GM19438 (cell line): ENCODE measurements around the gene ANTXR1.

Experiments
- ATAC-seq: cut with Tn5 transposase; IDR thresholded peaks from one replicate; pipeline ENCODE4 v1.9.1; 2021; ENCODE audit warnings: low read depth; ENCODE audit not compliant: unreplicated experiment

ANTXR1 gene

DNA sequence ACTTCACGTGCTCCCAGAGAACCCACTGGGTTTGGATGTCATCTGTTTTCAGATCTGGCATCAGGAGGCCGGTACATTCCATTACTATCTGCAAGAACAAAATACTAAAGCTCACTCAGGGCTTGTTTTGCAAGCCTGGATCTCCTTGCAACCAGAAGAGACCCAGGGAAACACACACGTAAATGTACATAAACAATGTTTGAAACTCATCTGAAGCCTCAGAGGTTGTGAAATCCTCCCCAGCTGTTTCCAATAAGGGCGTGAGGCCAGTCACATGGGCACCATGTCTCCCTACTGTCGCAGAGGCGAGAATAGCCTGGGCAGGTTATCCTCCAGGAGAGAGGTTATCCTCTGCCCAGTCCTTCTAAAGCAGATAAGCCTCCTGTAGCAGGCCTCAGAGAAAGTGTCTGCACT is 187.1 kb downstream of the ANTXR1 start:
- no peak for ATAC-seq

DNA sequence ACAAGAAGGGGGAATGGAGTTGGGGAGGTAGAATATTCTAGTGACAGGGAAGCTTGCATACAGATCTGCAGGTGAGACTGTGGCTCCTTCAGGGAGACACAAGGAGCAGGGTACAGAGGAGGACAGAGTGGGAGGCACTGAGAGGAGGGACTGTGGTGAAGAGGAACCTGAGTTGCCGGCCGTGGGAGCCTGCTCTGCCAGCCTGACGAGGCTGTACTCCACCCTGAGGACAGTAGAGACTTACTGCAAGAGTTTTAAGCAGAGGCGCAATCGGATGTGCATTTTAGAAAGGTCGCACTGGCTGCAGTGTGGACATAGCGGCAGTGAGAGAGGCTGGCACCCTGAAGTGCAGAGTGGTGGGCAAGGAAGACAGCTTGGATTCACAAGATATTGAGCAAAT is 188.3 kb downstream of the ANTXR1 start:
- no peak for ATAC-seq

DNA sequence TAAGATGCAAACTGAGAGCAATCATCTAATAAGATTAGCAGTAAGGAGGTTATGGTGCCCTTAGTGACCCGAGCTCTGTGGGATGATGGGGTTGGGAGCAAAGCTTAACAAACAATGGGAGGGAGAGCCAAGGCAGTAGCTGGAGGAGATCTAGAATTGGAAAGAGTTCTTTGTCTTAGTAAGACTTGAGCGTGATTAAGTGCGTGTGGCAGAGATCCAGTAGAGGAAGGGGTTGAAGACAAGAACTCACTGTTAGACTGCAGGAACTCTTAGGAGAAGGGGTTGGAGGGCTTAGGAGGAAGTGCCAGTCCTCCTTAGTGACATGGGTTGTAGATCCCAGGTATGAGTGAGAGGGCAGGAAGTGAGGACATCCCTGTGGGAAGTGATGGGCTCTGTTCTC is 189.3 kb downstream of the ANTXR1 start:
- ATAC-seq = no peak

DNA sequence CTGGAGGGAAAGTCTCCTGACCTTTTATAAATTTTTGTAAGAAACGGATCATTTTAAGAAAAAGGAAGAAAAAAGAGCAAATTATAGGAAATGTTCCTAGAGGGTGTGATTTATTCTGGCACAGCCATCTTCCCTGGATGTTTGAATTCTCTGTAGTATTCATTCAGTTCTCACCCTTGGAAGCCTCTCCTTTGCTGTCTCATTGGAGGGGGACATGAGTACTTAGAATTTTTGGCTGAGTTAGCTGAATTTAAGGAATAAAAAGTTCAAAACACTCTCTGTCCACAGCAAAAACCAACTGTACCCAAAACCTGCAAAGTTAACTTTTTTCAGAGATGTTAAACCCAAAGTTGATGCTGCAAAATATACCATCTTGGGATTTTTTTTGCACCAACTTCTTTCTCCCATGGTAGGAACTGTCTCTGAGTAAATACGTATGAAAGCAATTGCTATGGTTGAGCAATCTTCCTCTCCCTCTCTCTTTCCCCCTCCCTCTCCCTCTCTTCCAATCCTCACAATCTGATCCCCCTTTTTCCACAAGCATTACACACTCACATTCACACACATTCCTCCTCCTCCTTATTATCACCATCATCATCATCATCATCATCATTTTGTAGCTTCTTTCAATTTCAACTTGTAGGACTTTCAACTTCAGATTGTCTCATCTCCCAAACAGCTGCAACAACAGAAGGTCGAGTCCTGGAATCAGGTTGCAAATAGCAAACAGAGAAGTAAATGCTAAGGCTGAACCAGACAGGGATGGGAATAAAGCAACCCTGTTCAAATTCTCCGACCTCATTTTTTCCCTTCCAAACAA is 190.4 kb downstream of the ANTXR1 start:
- ATAC-seq = no peak

DNA sequence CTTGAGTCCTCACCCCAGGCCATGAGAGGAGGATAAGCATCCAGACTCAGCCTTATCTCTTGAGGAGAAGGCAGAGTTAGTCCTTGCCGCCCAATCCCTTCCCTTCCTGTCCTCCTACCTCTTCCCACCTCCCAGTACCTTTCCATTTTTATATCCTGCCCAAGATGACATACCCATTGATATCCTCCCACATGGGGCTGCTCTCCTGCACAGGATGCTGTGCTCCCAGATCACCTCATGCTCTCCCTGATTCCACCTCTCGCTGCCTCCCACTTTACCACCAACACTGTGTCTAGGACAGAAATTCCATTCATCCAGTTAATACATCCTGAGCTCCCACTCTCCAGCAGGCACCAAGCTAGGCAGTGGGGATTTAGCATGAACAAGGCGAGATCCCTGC is 191.7 kb downstream of the ANTXR1 start:
- ATAC-seq = no peak

DNA sequence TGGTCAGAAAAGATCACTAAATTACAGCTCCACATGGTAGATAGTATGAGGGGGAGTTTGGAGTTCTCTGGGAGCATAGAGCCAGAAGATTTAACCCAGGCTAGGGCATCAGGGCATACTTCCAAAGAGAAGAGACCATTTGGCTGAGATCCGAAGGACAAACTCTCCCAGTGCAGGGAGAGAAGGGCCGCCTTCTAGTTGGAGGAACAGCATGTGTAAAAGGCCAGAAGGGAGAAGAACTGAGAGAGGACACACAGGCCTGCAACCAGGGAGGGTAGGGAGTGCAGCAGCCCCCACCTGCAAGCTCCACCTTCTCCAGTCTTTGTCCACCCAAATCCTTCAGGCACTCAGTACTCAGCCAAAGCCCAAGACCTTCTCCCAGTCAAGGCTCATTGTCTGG is 192.1 kb downstream of the ANTXR1 start:
- no peak for ATAC-seq

DNA sequence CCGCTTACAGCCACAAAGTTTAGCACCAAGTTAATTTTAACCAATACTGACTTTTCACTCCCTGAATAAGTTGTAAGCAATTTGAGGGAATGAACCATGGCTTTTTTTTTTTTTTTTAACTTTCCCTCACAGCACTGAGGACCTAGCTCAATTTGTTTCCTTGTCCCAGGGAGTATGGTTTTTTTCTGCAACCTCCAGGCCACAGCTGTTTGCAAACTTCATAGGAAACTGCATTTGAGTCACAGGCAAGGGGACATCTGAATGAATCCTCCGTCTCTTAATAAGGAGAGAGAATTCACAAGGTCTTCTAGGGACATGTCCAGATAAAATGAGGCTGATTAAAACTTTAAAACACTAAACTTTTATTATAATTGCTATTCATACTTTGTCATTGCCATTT is 192.5 kb downstream of the ANTXR1 start:
- no peak for ATAC-seq

DNA sequence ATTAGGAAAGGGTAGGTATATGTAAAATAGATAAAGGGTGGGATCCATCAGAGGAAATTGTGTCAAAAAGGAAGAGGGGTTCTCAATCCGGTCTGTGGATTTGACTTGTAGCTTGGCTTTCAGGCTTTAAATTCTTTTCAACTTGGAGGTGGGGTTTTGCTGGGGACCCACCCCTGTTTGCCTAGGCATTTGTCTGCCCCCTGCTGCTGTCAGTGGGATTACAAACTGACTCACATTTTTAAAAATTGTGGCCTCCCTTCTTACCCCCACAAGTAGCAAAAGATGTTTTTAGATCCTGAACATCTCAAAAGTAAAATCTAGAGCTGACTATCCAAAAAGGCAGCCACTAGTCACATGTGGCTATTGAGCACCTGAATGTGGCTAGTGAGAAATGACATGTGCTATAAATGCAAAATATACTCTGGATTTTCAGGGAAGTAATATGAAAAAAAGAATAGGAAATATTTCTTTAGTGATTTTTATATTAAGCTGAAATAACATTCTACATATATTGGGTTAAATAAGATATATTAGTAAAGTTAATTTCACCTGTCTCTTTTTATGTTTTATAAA is 195.1 kb downstream of the ANTXR1 start:
- ATAC-seq = no peak

DNA sequence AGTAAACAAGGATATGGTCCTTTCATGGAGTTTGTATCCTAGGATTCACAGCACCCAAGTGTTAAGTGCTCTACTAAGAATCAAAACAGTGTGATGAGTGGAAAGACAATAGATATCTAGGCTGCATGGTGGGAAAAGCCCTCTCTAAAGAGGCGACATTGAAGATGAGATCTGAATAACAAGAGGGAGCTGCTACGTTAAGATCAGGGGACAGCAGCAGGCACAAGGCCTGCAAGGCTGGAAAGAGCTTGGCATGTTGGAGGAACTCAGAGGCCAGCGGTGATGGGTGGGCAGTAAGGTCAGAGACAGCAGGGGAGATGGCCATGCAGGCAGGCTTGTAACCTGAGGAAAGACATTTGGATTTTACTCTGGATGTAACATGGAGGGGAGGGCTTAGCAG is 196.5 kb downstream of the ANTXR1 start:
- no peak for ATAC-seq

DNA sequence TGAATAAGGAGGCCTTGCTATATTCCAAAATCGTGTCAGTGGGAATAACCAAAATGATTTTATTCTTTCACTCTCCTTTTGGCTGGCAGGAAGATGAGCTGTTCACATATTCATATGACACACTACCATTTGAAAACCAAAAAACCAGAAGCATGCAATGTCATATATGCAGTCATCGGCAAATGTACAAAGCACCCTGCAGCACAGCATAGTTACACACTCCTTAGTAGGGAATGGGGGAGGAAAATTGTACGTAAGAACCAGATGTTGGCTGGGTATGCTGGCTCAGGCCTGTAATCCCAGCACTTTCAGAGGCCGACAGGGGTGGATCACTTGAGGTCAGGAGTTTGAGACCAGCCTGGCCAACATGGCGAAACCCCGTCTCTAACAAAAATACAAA is 197.4 kb downstream of the ANTXR1 start:
- no peak for ATAC-seq

DNA sequence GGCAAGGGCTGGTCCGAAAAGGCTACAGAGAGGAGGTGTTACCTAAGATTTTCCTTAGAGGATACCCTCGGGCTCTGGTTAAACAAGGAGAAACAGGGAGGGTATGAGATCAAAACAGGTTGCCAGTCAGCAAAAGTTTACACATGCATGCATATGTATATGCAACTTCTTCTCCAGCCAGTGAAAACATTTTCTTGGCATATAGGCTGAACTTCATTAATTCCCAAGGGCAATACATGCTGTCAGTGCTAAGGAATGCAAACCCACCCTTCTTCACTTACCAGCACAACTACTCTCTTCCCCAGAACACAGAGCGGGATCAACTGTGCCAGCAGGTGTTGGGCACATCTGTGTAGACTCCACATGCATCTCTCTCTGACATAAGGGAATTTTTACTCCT is 198.1 kb downstream of the ANTXR1 start:
- no peak for ATAC-seq

DNA sequence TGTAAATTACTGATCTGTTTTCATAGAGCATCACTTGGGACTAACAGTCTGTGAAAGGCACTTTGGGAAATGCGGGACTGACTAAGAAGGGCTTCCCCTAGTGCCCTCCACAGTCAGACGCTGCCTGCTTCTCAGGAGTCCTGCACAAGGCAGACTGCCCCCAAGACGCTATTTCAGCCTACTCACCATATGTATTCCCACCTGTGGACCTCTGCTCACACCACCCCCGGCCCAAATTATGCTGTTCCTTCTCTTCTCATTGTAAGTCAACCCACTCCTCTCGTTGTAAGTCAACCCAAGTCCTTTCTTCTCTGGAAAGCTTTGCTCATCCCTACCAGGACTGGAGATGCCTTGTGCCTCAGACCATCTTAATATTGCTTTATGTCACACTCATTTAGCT is 198.7 kb downstream of the ANTXR1 start:
- no peak for ATAC-seq

DNA sequence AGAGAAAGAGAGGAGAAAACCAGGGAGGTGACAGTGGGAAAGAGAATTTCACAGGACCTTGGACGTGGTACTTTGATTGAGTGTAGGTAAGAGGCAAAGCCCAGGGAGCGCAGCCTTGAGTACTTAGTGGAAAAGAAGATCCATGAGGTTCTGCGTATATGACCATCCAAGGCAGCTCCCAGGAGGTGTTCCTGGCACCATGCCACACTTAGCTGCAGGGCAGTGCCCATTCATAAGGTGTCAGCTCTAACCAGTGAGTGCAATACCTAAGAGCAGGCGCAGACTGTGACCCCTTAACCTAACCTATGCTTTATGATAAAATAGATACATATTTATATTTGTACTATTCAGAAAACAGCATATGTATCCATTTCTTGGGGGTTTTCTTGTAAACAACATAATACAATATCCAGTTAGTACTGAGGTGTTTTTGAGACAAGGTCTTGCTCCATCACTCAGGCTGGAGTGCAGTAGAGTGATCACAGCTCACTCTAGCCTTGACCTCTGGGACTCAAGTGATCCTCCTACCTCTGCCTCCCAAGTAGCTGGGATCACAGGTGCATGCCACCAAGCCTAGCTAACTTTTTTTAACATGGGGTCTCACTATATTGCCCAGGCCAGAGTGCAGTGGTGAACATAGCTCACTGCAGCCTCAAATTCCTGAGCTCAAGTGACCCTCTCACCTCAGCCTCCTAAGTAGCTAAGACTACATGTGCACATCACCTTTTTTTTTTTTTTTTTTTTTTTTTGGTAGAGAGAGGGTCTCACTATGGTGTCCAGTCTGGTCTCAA is 199.5 kb downstream of the ANTXR1 start:
- ATAC-seq = no peak

DNA sequence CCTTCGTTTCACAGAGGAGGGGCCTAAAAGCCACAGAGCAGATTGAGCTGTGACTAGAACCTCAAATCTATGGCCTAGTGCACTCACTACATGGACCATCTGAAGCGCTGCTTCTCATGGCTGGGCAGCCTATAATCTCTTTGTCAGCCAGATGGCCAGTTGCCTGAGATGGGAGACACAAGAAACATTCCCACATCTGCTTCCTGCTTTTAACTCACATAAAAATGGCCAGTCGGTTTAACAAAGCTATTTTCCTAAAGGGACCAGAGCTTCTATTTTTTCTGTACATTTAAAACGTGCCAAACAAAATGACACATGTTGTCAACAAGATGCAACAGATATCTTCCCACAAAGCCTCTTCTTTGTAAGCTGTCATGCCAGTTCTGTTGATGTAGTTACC is 200.2 kb downstream of the ANTXR1 start:
- no peak for ATAC-seq

DNA sequence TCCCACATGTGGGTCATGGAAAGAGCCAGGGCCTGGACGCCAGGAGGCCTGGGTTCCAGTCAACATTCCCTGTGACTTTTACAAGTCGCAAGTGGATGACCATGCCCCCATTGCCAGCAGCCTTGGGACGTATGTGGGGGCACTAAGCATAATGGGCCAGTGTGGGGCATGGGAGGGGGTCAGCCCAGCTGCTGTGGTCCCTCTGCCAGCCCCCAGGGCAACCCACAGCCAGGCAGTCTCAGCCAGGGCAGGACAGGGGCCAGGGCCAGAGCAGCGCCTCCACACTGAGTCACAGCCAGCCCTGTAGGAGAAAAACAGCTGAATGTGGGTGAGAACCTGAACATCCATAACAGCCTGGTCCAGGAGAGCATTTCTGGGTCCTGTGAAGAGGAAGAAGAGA is 200.8 kb downstream of the ANTXR1 start:
- no peak for ATAC-seq

DNA sequence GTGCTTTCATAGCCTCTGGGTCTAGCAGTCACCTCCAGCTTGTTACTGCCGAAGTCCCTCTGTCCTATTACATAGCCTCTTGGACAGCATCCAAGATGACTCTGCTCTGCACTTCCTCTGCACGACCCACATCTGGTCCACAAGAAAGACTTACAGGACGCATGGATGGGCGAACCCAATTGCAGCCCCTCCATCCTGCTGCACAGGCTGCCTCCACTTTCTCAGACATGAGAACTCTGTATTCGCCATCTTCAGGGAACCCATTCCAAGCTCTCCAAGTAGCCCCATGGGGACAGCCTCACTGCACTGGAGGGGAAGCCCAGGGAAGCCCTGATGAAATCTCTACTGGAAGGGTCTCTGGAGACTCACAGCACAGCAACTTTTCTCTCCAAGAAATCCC is 201.9 kb downstream of the ANTXR1 start:
- no peak for ATAC-seq

DNA sequence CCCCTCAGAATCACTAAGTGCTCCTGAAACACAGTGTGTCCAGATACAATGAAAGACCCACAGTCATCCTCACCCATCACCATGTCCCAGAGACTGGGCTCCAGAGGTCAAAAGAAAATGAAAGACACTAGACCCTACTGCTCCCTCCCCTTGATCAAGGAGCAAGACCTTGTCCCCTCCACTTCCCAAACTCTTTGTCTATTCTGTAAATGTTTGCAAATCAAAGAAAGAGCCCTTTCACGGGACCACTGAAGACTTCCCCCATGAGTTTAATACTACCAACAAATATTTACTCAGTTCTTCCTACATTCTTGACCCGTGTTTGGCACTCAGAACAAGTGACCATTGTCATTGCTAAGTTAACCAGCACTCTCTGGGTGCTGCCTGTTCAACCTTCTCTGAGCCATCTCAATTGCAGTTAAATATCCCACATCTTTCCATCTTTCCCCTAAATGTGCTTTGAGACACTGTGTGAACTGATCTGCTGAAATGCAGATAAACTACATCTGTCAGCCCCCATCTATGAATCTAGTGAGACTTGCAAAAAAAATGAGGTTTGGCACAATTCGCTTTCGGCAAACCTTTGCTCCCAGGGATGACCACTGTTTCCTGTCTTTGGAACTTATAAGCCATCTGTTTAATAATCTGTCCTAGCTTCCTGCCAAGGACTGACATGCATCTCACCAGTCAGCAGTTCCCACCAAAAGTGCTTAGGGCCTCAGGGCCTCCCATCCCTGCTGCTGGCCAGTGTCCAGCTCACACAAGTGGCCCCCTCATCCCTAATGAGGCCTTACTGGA is 203.8 kb downstream of the ANTXR1 start:
- no peak for ATAC-seq

DNA sequence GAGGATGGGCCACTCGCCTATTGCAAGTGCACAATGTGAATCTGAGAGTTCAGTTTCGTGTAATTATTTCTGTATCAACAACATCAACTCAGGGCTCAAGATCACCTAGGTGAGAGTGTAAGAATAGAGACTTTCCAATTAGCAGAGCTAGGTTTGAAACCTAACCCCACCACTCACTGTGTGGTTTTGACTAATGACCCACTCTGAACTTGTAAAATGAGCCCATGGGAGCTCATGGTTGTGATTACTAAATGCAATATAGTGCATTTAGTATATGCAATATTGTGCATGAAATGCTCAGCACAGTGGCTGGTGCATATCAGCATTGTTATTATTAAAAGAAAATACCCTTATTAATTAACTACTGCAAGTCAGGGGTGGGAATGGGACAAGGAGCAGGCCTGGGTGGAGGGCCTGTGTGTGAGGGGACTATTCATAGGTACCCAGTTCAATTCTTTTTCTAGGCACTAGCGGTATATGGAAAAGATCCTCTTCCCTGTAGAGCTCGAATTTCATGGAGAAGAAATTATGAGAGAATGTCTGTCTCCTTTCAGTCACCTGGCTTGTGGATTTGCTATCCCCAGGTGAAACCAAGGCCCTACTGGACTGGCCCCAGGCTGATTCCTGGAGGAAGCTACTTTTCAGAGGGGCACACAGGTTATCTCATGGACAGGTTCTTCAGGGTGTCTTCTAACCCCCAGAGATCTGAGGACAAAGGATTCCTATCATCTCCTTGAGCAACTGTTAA is 204.5 kb downstream of the ANTXR1 start:
- no peak for ATAC-seq

DNA sequence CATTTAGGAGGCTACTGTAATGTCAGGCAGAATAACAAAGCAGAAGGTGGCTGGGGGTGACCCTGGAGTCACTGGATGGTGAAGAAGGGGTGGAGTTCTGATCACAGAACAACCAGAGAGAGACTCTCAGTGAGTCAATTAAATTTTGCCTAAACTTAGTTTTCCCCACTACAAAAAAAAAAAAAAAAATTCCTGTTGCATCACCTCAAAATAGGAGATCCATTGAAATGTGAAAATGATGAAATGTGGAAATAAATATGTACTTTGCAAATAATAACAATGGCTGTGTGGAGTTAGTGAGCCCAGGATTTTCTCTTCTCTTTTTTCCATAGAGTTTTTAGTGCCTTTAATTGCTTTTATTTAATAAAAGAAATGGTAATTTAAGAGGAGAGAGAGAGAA is 208.5 kb downstream of the ANTXR1 start:
- no peak for ATAC-seq
